HG03103 (cell line): ENCODE results near the gene AGMO.

Experiments used
- ATAC-seq: cut with Tn5 transposase; IDR thresholded peaks from one replicate; pipeline ENCODE4 v1.9.1; 2021; ENCODE audit warnings: low read depth; ENCODE audit not compliant: unreplicated experiment

AGMO gene

GRCh38 chr7:15462721-15463389, 99.0 kb downstream of the AGMO start:
- ATAC-seq, result no peak

DNA sequence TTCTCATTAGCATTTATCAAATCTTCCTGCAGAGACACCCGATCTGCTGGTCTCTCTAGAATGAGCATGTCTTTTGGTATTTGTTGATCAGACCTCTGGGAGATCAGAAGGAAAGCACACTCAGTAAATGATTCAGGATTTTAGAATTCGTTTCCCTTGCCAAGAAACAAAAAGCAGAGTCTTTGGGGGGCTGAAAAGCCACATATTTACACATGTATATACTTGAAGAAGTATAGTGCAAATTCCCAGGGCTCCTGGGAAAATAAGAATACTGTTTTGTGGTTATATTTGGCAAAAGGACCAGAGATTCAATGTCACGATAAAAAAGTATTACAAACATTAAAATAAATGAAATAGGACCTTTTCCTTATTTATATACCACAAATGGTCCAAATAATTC, 100.2 kb downstream of the AGMO start:
- ATAC-seq, result no peak

DNA sequence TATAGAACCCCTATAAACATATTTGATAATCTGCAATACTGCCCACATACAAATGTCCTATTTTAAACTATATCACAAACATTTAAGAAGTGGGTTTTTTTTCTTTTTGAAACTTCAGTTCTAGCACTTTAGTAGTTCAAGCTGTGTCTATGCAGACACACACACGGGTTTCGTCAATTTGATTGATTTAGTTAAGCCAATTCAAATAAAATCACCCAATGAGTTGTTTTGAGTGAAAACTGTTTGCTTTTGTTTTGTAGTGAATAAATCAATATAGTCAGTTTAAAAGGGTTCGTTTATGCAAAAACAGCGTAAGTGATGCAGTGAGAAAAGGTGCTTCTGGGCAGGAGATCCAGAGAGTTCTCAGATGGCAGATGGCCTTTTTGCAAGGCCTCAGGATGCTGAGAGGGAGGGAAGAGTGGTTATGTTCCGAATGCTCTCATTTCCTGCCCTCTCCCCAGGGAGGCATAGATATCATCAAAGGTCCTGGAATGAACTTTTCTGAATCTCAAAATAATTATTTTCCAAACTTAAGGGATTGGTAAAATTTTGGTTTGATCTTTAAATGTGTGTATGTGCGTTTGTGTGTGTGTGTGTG, 102.7 kb downstream of the AGMO start:
- no peak for ATAC-seq

DNA sequence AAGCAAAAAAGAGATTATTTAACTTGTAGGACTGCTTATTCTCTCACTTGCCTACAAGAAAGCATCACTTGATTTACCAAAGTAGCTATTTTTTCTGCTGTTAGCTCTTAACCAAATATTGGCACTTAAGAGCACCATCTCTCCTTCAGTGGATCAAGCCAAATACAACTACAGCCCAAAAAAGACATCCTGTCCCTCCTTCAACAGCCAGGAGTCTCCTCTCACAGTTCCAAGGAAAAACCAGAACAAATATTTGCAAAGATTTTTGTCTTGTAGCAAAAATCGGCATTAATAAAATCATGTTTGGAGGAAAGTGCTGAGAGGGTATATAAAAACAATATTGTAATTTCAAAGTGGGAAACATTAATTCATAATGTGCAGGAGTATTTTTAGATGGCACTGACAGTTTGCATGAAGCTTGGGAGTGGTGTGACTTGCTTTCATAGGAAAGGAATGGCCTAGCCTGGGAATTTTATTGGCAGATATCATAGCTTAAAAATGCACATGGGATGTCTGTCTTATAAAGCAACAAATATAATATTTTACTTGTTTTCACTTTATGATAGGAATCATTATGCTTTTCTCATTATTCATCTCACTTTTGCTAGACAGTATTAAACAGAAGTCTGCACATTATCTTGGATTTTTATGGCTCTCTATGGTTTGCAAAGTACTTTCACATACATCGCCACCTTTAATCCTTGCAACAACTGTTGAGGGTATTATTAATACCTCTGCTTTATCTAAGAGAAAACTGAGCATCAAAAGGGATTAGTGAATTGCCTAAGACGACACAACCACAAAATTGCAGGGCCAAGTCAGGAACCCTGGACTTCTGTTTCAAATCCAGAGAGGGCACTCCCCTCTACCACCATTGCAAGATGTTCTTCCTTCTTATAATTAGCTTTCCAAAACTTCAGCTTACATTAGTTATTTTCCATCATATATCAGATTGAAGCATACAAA, 103.5 kb downstream of the AGMO start:
- no peak for ATAC-seq

DNA sequence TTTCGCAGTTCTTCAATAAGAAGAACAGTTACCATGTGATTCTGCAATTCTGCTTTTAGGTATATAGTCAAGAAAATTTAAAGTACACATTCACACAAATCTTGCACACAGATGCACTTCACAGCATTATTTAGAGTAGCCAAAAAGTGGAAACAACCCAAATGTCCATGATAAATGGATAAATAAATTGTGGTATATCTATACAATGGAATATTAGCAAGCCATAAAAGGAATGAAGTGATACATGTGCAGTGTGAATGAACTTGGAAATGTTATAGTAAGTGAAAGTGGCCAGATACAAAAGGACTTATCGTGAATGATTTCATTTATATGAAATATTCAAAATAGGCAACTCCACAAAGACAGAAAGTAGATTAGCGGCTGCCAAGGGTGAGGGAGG, 109.1 kb downstream of the AGMO start:
- ATAC-seq, result no peak

- no peak for ATAC-seq
Observed at GRCh38 chr7:15446722-15447121, 115.1 kb downstream of the AGMO start.

DNA sequence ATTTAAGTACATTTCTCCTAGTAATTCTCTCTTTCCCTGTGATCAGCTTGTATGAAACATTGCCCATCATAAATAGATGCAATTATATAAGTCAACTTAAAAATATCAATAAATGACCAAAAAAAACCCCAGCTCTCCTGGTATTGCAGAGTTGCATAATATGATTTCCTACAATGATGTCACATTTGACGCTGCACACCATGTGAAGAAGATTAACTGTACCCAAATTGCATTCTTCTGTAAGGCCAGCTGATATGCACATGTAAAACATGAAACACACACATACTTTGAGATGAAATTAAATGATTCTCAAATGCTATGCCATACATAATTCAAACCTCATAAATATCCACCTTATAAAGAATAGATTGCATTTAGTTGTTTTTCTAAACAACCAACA, 115.5 kb downstream of the AGMO start:
- ATAC-seq, result no peak

GRCh38 chr7:15441915-15442314, 119.9 kb downstream of the AGMO start:
- no peak for ATAC-seq

DNA sequence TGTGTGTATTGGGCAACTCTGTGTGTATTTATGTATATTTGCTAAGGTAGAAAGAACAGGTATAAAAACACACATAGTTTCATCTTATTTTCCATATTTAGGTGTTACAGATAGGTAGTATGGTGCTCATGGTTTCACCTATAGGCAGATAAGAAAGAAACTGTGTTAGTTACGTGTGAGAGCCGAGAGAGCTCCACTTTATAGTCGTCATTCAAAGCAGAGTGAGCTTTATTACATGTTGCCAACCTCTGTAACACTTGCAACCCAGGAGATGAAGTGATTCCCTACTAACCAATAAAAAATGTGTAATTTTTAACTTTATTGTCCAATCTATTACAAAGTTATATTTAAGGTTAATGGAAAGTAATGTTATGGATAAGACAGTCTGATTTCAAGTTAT, 121.3 kb downstream of the AGMO start:
- no peak for ATAC-seq

- ATAC-seq, result no peak
Observed at GRCh38 chr7:15439853-15440252, 122.0 kb downstream of the AGMO start.

DNA sequence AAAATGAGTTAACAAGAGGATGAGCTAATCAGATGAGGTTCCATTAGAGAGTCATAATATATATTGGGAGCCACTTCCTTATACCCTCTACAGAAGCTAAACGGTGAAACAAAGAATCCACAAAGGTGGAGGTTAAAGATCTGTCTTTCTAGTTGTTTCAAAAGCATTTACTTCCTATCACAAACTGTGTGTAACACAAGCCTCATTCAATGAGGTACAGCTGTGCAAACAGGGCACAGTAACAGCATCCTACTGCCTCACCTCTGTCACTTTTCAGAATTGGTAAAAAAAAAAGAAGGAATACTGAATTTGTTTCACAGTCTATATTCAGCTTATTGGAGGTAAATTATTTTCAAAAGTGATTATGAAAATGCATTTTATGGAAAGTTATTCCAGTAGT, 128.7 kb downstream of the AGMO start:
- no peak for ATAC-seq

- no peak for ATAC-seq
Observed at GRCh38 chr7:15430911-15431310, 130.9 kb downstream of the AGMO start.

GRCh38 chr7:15430191-15430590, 131.6 kb downstream of the AGMO start:
- no peak for ATAC-seq

DNA sequence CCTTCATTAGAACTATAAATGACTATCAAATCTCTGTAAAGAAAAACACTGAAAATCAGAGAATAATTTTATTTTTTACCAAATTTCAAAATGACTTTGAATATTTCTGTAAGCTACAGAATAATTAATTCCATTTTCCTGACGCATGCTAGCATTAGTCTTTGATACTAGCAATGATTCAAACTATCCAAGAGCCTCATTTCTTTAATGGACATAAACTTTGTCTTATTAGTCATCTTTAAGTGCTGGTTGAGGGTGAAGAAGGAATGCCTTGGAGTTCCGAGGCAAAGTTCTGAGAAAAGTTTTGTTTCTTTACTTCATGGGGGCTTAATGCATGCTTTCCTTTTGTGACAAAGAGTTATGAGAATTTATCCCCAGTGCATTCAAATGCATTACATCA, 137.3 kb downstream of the AGMO start:
- no peak for ATAC-seq

- ATAC-seq, result no peak
Observed at GRCh38 chr7:15419596-15419995, 142.2 kb downstream of the AGMO start.

DNA sequence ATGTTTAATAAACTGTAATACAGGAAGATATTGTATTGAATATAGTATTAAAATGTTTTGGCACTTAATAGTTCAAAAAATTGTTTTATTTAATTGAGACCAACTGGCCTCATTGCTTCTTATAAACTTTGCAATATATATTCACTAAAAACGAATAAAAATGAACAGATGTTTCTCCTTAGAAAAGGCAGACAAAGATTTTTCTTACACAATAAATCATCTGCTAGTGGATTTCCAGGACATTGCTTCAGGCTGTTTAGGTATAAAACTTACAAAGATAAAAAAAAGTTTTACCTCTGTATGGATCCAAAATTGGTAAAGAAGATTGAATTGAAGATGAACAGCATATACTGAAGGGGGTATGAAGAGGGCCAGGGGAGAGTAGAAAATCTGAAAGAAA, 143.6 kb downstream of the AGMO start:
- ATAC-seq, result no peak

GRCh38 chr7:15417341-15417988, 144.3 kb downstream of the AGMO start:
- ATAC-seq, result no peak

GRCh38 chr7:15411019-15411418, 150.8 kb downstream of the AGMO start:
- ATAC-seq, result no peak

- ATAC-seq, result no peak
Observed at GRCh38 chr7:15407910-15408309, 153.9 kb downstream of the AGMO start.

- ATAC-seq, result no peak
Observed at GRCh38 chr7:15403751-15404150, 158.1 kb downstream of the AGMO start.

GRCh38 chr7:15403315-15403714, 158.5 kb downstream of the AGMO start:
- ATAC-seq, result no peak
